Stomach smooth muscle (tissue), 2 donors: ENCODE measurements around the gene SUMO3.

Experiments used
- H3K27ac ChIP-seq: one replicate; pipeline ENCODE4 v1.7.0; 2013; ENCODE audit warnings: mild to moderate bottlenecking, low read length, inconsistent platforms
- H3K27me3 ChIP-seq, 2 donors: one replicate each; pipeline ENCODE4 v1.7.0; 2013; ENCODE audit warnings: low read length in 2 of 2; ENCODE audit not compliant: insufficient read depth in 2 of 2, control insufficient read depth in 1 of 2
- H3K36me3 ChIP-seq, 2 donors: one replicate each; pipeline ENCODE4 v1.7.0; 2013; ENCODE audit warnings: low read length in 2 of 2; ENCODE audit not compliant: control insufficient read depth in 2 of 2, insufficient read depth in 2 of 2
- H3K4me1 ChIP-seq: one replicate; pipeline ENCODE4 v1.7.0; 2013; ENCODE audit warnings: low read length; ENCODE audit not compliant: control insufficient read depth, insufficient read depth
- H3K4me3 ChIP-seq, 2 donors: one replicate each; pipeline ENCODE4 v1.7.0; 2013; ENCODE audit warnings: low read length in 2 of 2
- H3K9ac ChIP-seq, 2 donors: one replicate each; pipeline ENCODE4 v1.7.0; 2013; ENCODE audit warnings: low read length in 2 of 2, mild to moderate bottlenecking in 1 of 2
- H3K9me3 ChIP-seq, 2 donors: one replicate each; pipeline ENCODE4 v1.7.0; 2013; ENCODE audit warnings: low read length in 2 of 2; ENCODE audit not compliant: control insufficient read depth in 2 of 2
- donor health status: healthy.
- donor health status: Pancreatic carcinoma.

The SUMO3 gene

GRCh38 chr21:44854664-44855446 is 37.0 kb upstream of the SUMO3 start:
- no peak overlapping the region for H3K4me3 ChIP-seq
- H3K27me3 ChIP-seq: no peaks in the 10 kb centered on the region
- no peak overlapping the region for H3K9ac ChIP-seq
- peaks cover 49 to 59% of the 10 kb centered on the region in 2 donors for H3K36me3 ChIP-seq
- no peak overlapping the region for H3K27ac ChIP-seq
- no peaks in the 10 kb centered on the region for H3K9me3 ChIP-seq
- peaks cover 3% of the 10 kb centered on the region for H3K4me1 ChIP-seq

GRCh38 chr21:44854391-44854663 is 36.5 kb upstream of the SUMO3 start:
- Histone ChIP-seq H3K4me1 (peaks cover 3% of the 10 kb centered on the region), H3K4me3 (no peak overlapping the region), H3K9ac (no peak overlapping the region), H3K9me3 (no peaks in the 10 kb centered on the region), H3K27ac (no peak overlapping the region), H3K36me3 (peaks cover 50 to 59% of the 10 kb centered on the region in 2 donors), H3K27me3 (no peaks in the 10 kb centered on the region)

- no peak overlapping the region for H3K4me3 ChIP-seq
- H3K27me3 ChIP-seq: no peaks in the 10 kb centered on the region
- no peak overlapping the region for H3K9ac ChIP-seq
- peaks cover 45 to 59% of the 10 kb centered on the region in 2 donors for H3K36me3 ChIP-seq
- no peak overlapping the region for H3K27ac ChIP-seq
- H3K4me1 ChIP-seq: peaks cover 3% of the 10 kb centered on the region
- H3K9me3 ChIP-seq: no peaks in the 10 kb centered on the region
Observed at GRCh38 chr21:44853601-44854390, 35.9 kb upstream of the SUMO3 start.

- Histone ChIP-seq H3K4me3 (no peak overlapping the region), H3K9ac (no peak overlapping the region), H3K36me3 (peaks cover 36 to 52% of the 10 kb centered on the region in 2 donors), H3K27ac (no peak overlapping the region), H3K9me3 (no peaks in the 10 kb centered on the region), H3K4me1 (peaks cover 9% of the 10 kb centered on the region), H3K27me3 (no peaks in the 10 kb centered on the region)
Observed at GRCh38 chr21:44850905-44851657, 33.2 kb upstream of the SUMO3 start.

GRCh38 chr21:44850208-44850800 is 32.4 kb upstream of the SUMO3 start:
- Histone ChIP-seq H3K9me3 (no peaks in the 10 kb centered on the region), H3K4me3 (no peak overlapping the region), H3K27ac (no peak overlapping the region), H3K9ac (no peak overlapping the region), H3K27me3 (peaks cover 4% of the 10 kb centered on the region in 2 donors), H3K36me3 (peaks cover 30 to 45% of the 10 kb centered on the region in 2 donors), H3K4me1 (peaks cover 16% of the 10 kb centered on the region)

- Histone ChIP-seq H3K27me3 (peaks cover 4 to 6% of the 10 kb centered on the region in 2 donors), H3K36me3 (peaks cover 24 to 40% of the 10 kb centered on the region in 2 donors), H3K4me1 (peaks cover 16% of the 10 kb centered on the region), H3K4me3 (no peak overlapping the region), H3K27ac (no peak overlapping the region), H3K9ac (no peak overlapping the region), H3K9me3 (no peaks in the 10 kb centered on the region)
Observed at GRCh38 chr21:44849616-44850130, 31.8 kb upstream of the SUMO3 start.

- peaks cover 18 to 33% of the 10 kb centered on the region in 2 donors for H3K36me3 ChIP-seq
Observed at GRCh38 chr21:44848821-44849521, 31.1 kb upstream of the SUMO3 start.

GRCh38 chr21:44847261-44848056 is 29.6 kb upstream of the SUMO3 start:
- Histone ChIP-seq H3K9me3 (no peaks in the 10 kb centered on the region), H3K4me3 (no peak overlapping the region), H3K36me3 (peaks cover 18 to 27% of the 10 kb centered on the region in 2 donors), H3K27ac (no peak overlapping the region), H3K4me1 (peaks cover 16% of the 10 kb centered on the region), H3K27me3 (peaks cover 8 to 10% of the 10 kb centered on the region in 2 donors), H3K9ac (no peak overlapping the region)

More at GRCh38 chr21:44848821-44849521, 31.1 kb upstream of the SUMO3 start:
- Histone ChIP-seq H3K9me3 (no peaks in the 10 kb centered on the region), H3K27ac (no peak overlapping the region), H3K4me3 (no peak overlapping the region), H3K9ac (no peak overlapping the region), H3K4me1 (peaks cover 16% of the 10 kb centered on the region), H3K27me3 (peaks cover 6 to 7% of the 10 kb centered on the region in 2 donors)

- H3K4me3 ChIP-seq: peak overlapping the region; percentile 50 to 63
- peak overlapping the region in 1 of 2 donors; percentile 51 for H3K9ac ChIP-seq
- peaks cover 16% of the 10 kb centered on the region for H3K4me1 ChIP-seq
- no peak overlapping the region for H3K27ac ChIP-seq
- H3K36me3 ChIP-seq: peaks cover 18 to 26% of the 10 kb centered on the region in 2 donors
- peaks cover 9 to 12% of the 10 kb centered on the region in 2 donors for H3K27me3 ChIP-seq
- H3K9me3 ChIP-seq: no peaks in the 10 kb centered on the region
Observed at GRCh38 chr21:44846485-44847260, 28.8 kb upstream of the SUMO3 start.
